BLaER1 (cell line): ENCODE results near the gene KIFC3.
A peak's percentile ranks its signal among the peaks of the same experiment; 100 is the strongest.
"Not testable (repeated sequence)": the region's sequence is repeated elsewhere in the genome, so short reads cannot be mapped to it uniquely, and the experiment has no call there.

ENCODE experiments used
- H3K27ac ChIP-seq: shearing (Covaris generic); formaldehyde crosslinking; 2 replicates; pipeline ENCODE4 v1.8.1; 2022
- H3K27me3 ChIP-seq: shearing (Covaris generic); formaldehyde crosslinking; 2 replicates; pipeline ENCODE4 v1.8.1; 2022
- H3K36me3 ChIP-seq: shearing (Covaris generic); formaldehyde crosslinking; 2 replicates; pipeline ENCODE4 v1.8.1; 2022
- H3K4me1 ChIP-seq: shearing (Covaris generic); formaldehyde crosslinking; 2 replicates; pipeline ENCODE4 v1.8.1; 2022
- H3K4me2 ChIP-seq: shearing (Covaris generic); formaldehyde crosslinking; 2 replicates; pipeline ENCODE4 v1.8.1; 2022
- H3K4me3 ChIP-seq: shearing (Covaris generic); formaldehyde crosslinking; 2 replicates; pipeline ENCODE4 v1.8.1; 2022
- H3K9ac ChIP-seq: shearing (Covaris generic); formaldehyde crosslinking; 2 replicates; pipeline ENCODE4 v1.8.1; 2022
- H3K9me3 ChIP-seq: shearing (Covaris generic); formaldehyde crosslinking; 2 replicates; pipeline ENCODE4 v1.8.1; 2022
- H4K20me1 ChIP-seq: shearing (Covaris generic); formaldehyde crosslinking; 2 replicates; pipeline ENCODE4 v1.8.1; 2022
- Cebpa-rat ChIP-seq: shearing (Covaris generic); IDR thresholded peaks from 2 replicates; pipeline ENCODE4 v1.8.1; 2022

The KIFC3 gene

GRCh38 chr16:57714047-57714446 is 88.2 kb downstream of the KIFC3 start:
- Histone ChIP-seq H3K4me3 (no peak overlapping the region), H3K4me1 (no peaks in the 10 kb centered on the region), H4K20me1 (no peaks in the 10 kb centered on the region), H3K4me2 (no peak overlapping the region), H3K36me3 (no peaks in the 10 kb centered on the region), H3K9ac (no peak overlapping the region), H3K9me3 (no peaks in the 10 kb centered on the region), H3K27me3 (no peaks in the 10 kb centered on the region), H3K27ac (no peak overlapping the region)
- no peak for TF ChIP-seq Cebpa-rat

GRCh38 chr16:57713596-57713995 is 88.7 kb downstream of the KIFC3 start:
- TF ChIP-seq Cebpa-rat: no peak
- H3K4me2 ChIP-seq: no peak overlapping the region
- no peaks in the 10 kb centered on the region for H3K9me3 ChIP-seq
- no peak overlapping the region for H3K27ac ChIP-seq
- no peaks in the 10 kb centered on the region for H3K27me3 ChIP-seq
- H3K9ac ChIP-seq: no peak overlapping the region
- no peaks in the 10 kb centered on the region for H3K4me1 ChIP-seq
- no peak overlapping the region for H3K4me3 ChIP-seq
- H4K20me1 ChIP-seq: no peaks in the 10 kb centered on the region
- H3K36me3 ChIP-seq: no peaks in the 10 kb centered on the region

DNA sequence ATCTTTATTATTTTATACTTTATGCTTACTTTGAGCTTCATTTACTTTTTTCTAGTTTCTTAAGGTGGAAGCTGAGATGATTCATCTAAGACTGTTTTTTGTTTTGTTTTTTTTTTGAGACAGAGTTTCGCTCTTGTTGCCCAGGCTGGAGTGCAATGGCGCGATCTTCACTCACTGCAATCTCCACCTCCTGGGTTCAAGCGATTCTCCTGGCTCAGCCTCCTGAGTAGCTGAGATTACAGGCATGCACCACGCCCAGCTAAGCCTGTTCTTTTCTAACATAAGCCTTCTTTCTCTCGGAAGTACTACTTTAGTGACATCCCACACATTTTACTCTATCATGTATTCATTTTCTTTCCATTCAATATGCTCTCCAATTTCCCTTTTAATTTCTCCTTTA is 89.7 kb downstream of the KIFC3 start:
- H3K36me3 ChIP-seq, H3K27ac ChIP-seq, H3K9ac ChIP-seq, H4K20me1 ChIP-seq, H3K9me3 ChIP-seq, H3K4me2 ChIP-seq, H3K4me3 ChIP-seq, H3K27me3 ChIP-seq, H3K4me1 ChIP-seq: not testable (repeated sequence)

DNA sequence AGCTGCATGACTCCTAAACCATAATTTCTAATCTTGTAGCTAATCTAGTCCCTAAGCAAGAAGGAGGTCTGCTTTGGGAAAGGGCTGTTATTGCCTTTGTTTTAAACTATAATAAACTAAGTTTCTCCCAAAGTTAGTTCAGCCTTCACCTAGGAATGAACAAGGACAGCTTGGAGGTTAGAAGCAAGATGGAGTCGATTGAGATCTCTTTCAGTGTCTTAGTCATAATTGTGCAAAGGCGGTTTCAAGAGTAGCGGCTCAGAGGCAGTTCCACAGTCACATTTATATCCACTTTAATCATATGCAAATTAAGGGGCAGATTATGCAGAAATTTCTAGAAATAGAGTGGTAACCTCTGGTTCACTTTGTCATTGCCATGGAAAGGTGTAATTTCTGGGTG is 90.3 kb downstream of the KIFC3 start:
- no peaks in the 10 kb centered on the region for H3K27me3 ChIP-seq
- TF ChIP-seq Cebpa-rat: no peak
- no peak overlapping the region for H3K9ac ChIP-seq
- no peak overlapping the region for H3K27ac ChIP-seq
- no peaks in the 10 kb centered on the region for H3K9me3 ChIP-seq
- no peak overlapping the region for H3K4me3 ChIP-seq
- H3K36me3 ChIP-seq: no peaks in the 10 kb centered on the region
- H3K4me2 ChIP-seq: no peak overlapping the region
- H4K20me1 ChIP-seq: no peaks in the 10 kb centered on the region
- H3K4me1 ChIP-seq: no peaks in the 10 kb centered on the region

DNA sequence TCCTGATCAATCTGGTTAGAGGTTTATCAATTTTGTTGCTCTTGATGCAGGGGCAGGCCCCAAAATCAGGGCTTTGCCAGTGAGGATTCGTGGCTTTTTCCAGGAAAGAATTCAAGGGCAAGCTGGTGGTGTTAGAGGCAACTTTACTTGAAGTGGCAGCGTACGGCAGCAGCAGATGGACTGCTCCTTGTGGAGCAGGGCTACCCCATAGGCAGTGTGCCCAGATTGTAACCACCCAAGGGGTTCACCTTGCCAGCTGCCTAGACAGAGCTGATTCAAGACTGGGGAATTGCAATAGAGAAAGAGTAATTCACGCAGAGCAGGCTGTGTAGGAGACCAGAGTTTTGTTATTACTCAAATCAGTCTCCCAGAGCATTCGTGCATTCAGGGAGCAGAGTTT is 90.9 kb downstream of the KIFC3 start:
- H3K4me2 ChIP-seq: no peak overlapping the region
- no peaks in the 10 kb centered on the region for H3K4me1 ChIP-seq
- no peak overlapping the region for H3K27ac ChIP-seq
- H3K27me3 ChIP-seq: no peaks in the 10 kb centered on the region
- H3K36me3 ChIP-seq: no peaks in the 10 kb centered on the region
- H4K20me1 ChIP-seq: no peaks in the 10 kb centered on the region
- no peak overlapping the region for H3K9ac ChIP-seq
- H3K4me3 ChIP-seq: no peak overlapping the region
- TF ChIP-seq Cebpa-rat: no peak
- no peaks in the 10 kb centered on the region for H3K9me3 ChIP-seq

DNA sequence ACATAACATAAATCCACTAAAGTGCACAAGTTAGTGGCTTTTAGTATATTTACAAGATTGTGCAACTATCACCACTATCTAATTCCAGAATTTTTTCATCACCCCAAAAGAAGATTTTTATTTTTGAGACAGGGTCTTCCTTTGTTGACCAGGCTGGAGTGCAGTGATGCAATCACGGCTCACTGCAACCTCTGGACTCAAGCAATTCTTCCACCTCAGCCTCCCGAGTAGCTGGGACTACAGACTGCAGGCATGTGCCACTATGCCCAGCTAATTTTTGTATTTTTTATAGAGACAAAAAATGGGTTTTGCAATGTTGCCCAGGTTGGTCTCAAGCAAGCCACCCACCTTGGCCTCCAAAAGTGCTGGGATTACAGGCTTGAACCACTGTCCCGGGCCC is 92.6 kb downstream of the KIFC3 start:
- no peaks in the 10 kb centered on the region for H3K9me3 ChIP-seq
- TF ChIP-seq Cebpa-rat: 0 out of 2 replicates have a peak, but pooled peaks have one; percentile 16
- no peaks in the 10 kb centered on the region for H3K27me3 ChIP-seq
- H3K4me1 ChIP-seq: no peaks in the 10 kb centered on the region
- no peak overlapping the region for H3K4me2 ChIP-seq
- no peaks in the 10 kb centered on the region for H3K36me3 ChIP-seq
- H3K4me3 ChIP-seq: no peak overlapping the region
- no peak overlapping the region for H3K9ac ChIP-seq
- no peak overlapping the region for H3K27ac ChIP-seq
- H4K20me1 ChIP-seq: no peaks in the 10 kb centered on the region
